Mucosa of gallbladder (tissue), 1 donor: Measurements from ENCODE around the gene CT45A2. TPM values are rescaled to one million over a fixed set of nuclear protein-coding genes. Genes with fewer than 3 reads are reported as not detected.
"Not testable (repeated sequence)": the region's sequence is repeated elsewhere in the genome, so short reads cannot be mapped to it uniquely, and the experiment has no call there.

Source experiments
- DNase-seq: peaks from one replicate; pipeline ENCODE4 v3.0.0-alpha.2; 2020; ENCODE audit warnings: low spot score
- total RNA-seq: library from RNA; stranded (reverse); gene quantifications from one replicate; pipeline ENCODE4 v1.2.1, GENCODE V29; 2021
- donor health status: DM: no; HTN: no; CAD: no.

Gene CT45A2, protein sequence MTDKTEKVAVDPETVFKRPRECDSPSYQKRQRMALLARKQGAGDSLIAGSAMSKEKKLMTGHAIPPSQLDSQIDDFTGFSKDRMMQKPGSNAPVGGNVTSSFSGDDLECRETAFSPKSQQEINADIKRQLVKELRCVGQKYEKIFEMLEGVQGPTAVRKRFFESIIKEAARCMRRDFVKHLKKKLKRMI
- not detected for total RNA-seq

DNA sequence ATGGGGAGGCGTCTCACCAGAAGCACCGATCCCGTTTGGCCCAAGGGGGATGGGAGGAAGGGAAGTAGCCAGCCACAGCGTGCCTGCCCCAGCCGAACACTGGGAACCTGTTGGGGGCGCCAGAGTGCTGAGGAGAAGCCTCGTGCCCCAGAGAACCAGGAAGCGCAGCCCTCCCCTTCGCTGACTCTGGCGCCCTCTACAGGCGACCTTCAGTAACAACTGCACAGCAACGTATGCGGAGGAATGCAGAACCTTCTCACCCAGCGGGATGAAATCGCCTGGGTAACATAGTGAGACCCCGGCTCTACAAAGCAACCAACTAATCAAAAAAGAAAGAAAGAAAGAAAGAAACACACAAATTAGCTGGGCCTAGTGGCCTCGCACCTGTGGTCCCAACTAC is at the start of gene CT45A2:
Gene CT45A2 (minus strand): TSS at position 101 of the 400 bp plus-strand sequence. CDS start 3,747 bp downstream, outside the sequence.
- DNase-seq, result not testable (repeated sequence)

DNA sequence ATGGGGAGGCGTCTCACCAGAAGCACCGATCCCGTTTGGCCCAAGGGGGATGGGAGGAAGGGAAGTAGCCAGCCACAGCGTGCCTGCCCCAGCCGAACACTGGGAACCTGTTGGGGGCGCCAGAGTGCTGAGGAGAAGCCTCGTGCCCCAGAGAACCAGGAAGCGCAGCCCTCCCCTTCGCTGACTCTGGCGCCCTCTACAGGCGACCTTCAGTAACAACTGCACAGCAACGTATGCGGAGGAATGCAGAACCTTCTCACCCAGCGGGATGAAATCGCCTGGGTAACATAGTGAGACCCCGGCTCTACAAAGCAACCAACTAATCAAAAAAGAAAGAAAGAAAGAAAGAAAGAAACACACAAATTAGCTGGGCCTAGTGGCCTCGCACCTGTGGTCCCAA is 34.6 kb upstream of the CT45A2 start, which contains the start of gene CT45A8:
Gene CT45A8 (minus strand): TSS at position 101 of the 400 bp plus-strand sequence. CDS start 3,755 bp downstream, outside the sequence.
- DNase-seq, result not testable (repeated sequence)

DNA sequence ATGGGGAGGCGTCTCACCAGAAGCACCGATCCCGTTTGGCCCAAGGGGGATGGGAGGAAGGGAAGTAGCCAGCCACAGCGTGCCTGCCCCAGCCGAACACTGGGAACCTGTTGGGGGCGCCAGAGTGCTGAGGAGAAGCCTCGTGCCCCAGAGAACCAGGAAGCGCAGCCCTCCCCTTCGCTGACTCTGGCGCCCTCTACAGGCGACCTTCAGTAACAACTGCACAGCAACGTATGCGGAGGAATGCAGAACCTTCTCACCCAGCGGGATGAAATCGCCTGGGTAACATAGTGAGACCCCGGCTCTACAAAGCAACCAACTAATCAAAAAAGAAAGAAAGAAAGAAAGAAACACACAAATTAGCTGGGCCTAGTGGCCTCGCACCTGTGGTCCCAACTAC is 17.4 kb upstream of the CT45A2 start, which contains the start of gene CT45A7:
Gene CT45A7 (minus strand): TSS at position 101 of the 400 bp plus-strand sequence. CDS start 3,747 bp downstream, outside the sequence.
- DNase-seq, result not testable (repeated sequence)

DNA sequence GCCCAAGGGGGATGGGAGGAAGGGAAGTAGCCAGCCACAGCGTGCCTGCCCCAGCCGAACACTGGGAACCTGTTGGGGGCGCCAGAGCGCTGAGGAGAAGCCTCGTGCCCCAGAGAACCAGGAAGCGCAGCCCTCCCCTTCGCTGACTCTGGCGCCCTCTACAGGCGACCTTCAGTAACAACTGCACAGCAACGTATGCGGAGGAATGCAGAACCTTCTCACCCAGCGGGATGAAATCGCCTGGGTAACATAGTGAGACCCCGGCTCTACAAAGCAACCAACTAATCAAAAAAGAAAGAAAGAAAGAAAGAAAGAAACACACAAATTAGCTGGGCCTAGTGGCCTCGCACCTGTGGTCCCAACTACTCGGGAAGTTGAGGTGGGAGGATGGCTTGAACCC is 17.1 kb downstream of the CT45A2 start, which contains the start of gene CT45A6:
Gene CT45A6 (minus strand): TSS at position 101 of the 400 bp plus-strand sequence. CDS start 3,794 bp downstream, outside the sequence.
- not testable (repeated sequence) for DNase-seq

DNA sequence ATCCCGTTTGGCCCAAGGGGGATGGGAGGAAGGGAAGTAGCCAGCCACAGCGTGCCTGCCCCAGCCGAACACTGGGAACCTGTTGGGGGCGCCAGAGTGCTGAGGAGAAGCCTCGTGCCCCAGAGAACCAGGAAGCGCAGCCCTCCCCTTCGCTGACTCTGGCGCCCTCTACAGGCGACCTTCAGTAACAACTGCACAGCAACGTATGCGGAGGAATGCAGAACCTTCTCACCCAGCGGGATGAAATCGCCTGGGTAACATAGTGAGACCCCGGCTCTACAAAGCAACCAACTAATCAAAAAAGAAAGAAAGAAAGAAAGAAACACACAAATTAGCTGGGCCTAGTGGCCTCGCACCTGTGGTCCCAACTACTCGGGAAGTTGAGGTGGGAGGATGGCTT is 34.4 kb downstream of the CT45A2 start, which contains the start of gene CT45A5:
Gene CT45A5 (minus strand): TSS at position 101 of the 400 bp plus-strand sequence. CDS start 3,774 bp downstream, outside the sequence.
- DNase-seq, result not testable (repeated sequence)

DNA sequence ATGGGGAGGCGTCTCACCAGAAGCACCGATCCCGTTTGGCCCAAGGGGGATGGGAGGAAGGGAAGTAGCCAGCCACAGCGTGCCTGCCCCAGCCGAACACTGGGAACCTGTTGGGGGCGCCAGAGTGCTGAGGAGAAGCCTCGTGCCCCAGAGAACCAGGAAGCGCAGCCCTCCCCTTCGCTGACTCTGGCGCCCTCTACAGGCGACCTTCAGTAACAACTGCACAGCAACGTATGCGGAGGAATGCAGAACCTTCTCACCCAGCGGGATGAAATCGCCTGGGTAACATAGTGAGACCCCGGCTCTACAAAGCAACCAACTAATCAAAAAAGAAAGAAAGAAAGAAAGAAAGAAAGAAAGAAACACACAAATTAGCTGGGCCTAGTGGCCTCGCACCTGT is 51.7 kb downstream of the CT45A2 start, which contains the start of gene CT45A3:
Gene CT45A3 (minus strand): TSS at position 101 of the 400 bp plus-strand sequence. CDS start 3,747 bp downstream, outside the sequence.
- DNase-seq, result not testable (repeated sequence)

Other genes with a start within 250 kb of the CT45A2 start
- gene CT45A1, start 106.4 kb downstream of the CT45A2 start, total RNA-seq, result not detected
- not detected for gene CT45A3, start 51.8 kb downstream of the CT45A2 start, total RNA-seq
- not detected for gene CT45A5, start 34.5 kb downstream of the CT45A2 start, total RNA-seq
- not detected for gene CT45A6, start 17.2 kb downstream of the CT45A2 start, total RNA-seq
- gene CT45A7, start 17.3 kb upstream of the CT45A2 start, total RNA-seq, result not detected
- gene CT45A8, start 34.5 kb upstream of the CT45A2 start, total RNA-seq, result not detected
- gene CT45A9, start 51.8 kb upstream of the CT45A2 start, total RNA-seq, result not detected
- not detected for gene CT45A10, start 73.4 kb upstream of the CT45A2 start, total RNA-seq
- not detected for gene SAGE1, start 73.7 kb upstream of the CT45A2 start, total RNA-seq
- gene MMGT1, start 154.0 kb upstream of the CT45A2 start, total RNA-seq, result 28.1 TPM
- gene SLC9A6, start 165.4 kb upstream of the CT45A2 start, total RNA-seq, result 13.3 TPM